Hematopoietic multipotent progenitor cell treated with erythropoietin and hydrocortisone succinate and interleukin-3 and kit ligand, for 8 days (in vitro differentiated cells): ENCODE measurements around the gene SPTBN1.
"Not testable (repeated sequence)": the region's sequence is repeated elsewhere in the genome, so short reads cannot be mapped to it uniquely, and the experiment has no call there.

Experiments
- DNase-seq: peaks from one replicate; pipeline ENCODE4 v3.0.0-alpha.2; 2015

Gene SPTBN1

GRCh38 chr2:54471221-54471711 is 15.1 kb downstream of the SPTBN1 start:
- DNase-seq, result no peak

GRCh38 chr2:54473851-54474250 is 17.7 kb downstream of the SPTBN1 start:
- DNase-seq, result no peak

- DNase-seq, result no peak
These were observed 19.2 kb downstream of the SPTBN1 start for GRCh38 chr2:54475285-54475684.

- no peak for DNase-seq
These were observed 19.8 kb downstream of the SPTBN1 start for GRCh38 chr2:54475919-54476318.

- no peak for DNase-seq
These were observed 20.7 kb downstream of the SPTBN1 start for GRCh38 chr2:54476852-54477251.

- DNase-seq, result no peak
These were observed 21.8 kb downstream of the SPTBN1 start for GRCh38 chr2:54477896-54478295.

- no peak for DNase-seq
These were observed 22.8 kb downstream of the SPTBN1 start for GRCh38 chr2:54478899-54479298.

- DNase-seq, result peak; percentile 8
These were observed 23.3 kb downstream of the SPTBN1 start for GRCh38 chr2:54479424-54479823.

GRCh38 chr2:54480025-54480424 is 23.9 kb downstream of the SPTBN1 start:
- DNase-seq, result no peak

- no peak for DNase-seq
These were observed 25.6 kb downstream of the SPTBN1 start for GRCh38 chr2:54481686-54482085.

- no peak for DNase-seq
These were observed 26.6 kb downstream of the SPTBN1 start for GRCh38 chr2:54482715-54483114.

GRCh38 chr2:54483426-54483825 is 27.3 kb downstream of the SPTBN1 start:
- DNase-seq, result no peak

GRCh38 chr2:54485756-54486155 is 29.6 kb downstream of the SPTBN1 start:
- not testable (repeated sequence) for DNase-seq

GRCh38 chr2:54486766-54487165 is 30.6 kb downstream of the SPTBN1 start:
- DNase-seq, result no peak

- DNase-seq, result no peak
These were observed 34.7 kb downstream of the SPTBN1 start for GRCh38 chr2:54490863-54491262.

GRCh38 chr2:54492335-54492734 is 36.2 kb downstream of the SPTBN1 start:
- no peak for DNase-seq

- no peak for DNase-seq
These were observed 38.0 kb downstream of the SPTBN1 start for GRCh38 chr2:54494087-54494486.

GRCh38 chr2:54496920-54497319 is 40.8 kb downstream of the SPTBN1 start:
- no peak for DNase-seq

GRCh38 chr2:54497763-54498680 is 41.9 kb downstream of the SPTBN1 start:
- DNase-seq, result peak; percentile 14

- DNase-seq, result no peak
These were observed 43.5 kb downstream of the SPTBN1 start for GRCh38 chr2:54499661-54500060.

- no peak for DNase-seq
These were observed 44.5 kb downstream of the SPTBN1 start for GRCh38 chr2:54500404-54501205.

GRCh38 chr2:54502731-54503130 is 46.6 kb downstream of the SPTBN1 start:
- DNase-seq, result no peak

GRCh38 chr2:54503192-54503591 is 47.1 kb downstream of the SPTBN1 start:
- peak; percentile 35 for DNase-seq

- no peak for DNase-seq
These were observed 47.7 kb downstream of the SPTBN1 start for GRCh38 chr2:54503828-54504227.
